A549 (cell line): ENCODE measurements around the gene FGF16. TPM values are rescaled to one million over a fixed set of nuclear protein-coding genes. Genes with fewer than 3 reads are reported as not detected.

Experiments used
- ATAC-seq, 2 experiments: fragments of 200-7000 bp in 1 of 2; fragments of >200 bp in 1 of 2; cut with Nextera tagmentation in 1 of 2; cut with Tn5 transposase in 1 of 2; 3 replicates each; pipeline versions ENCODE4 v1.8.0 to v1.9.1; 2018 to 2020; ENCODE audit warnings: mild to moderate bottlenecking in 1 of 2, moderate library complexity in 1 of 2
- CTCF ChIA-PET: fragments of 300-600 bp; sonication (Branson Sonifier 250); formaldehyde crosslinking; extraction: SDS; loops from one replicate; lab custom pipeline; 2021; ENCODE audit warnings: antibody characterized with exemption, inconsistent platforms; lab: Yijun Ruan, JAX
- POLR2A ChIA-PET: fragments of 350-600 bp; formaldehyde crosslinking; extraction: SDS; loops from one replicate; lab custom pipeline; 2021; ENCODE audit warnings: antibody characterized with exemption, inconsistent platforms; lab: Yijun Ruan, JAX
- DNase-seq, 2 experiments: peaks; one replicate each; pipeline versions ENCODE4 v3.0.0 to v3.0.0-alpha.2; 2011 to 2016; ENCODE audit warnings: low read depth in 1 of 2, low spot score in 1 of 2
- FAIRE-seq: peaks from 2 replicates; lab custom pipeline; 2011; peaks lifted over from hg19 to GRCh38; lab: Jason Lieb, UNC
- H3K27ac ChIP-seq, 2 experiments: fragments of >200 bp; sonication (Bioruptor Twin); formaldehyde crosslinking; 3 replicates each; pipeline ENCODE4 v1.5.1; 2016 to 2017
- H3K4me1 ChIP-seq: fragments of >200 bp; sonication (Bioruptor Twin); formaldehyde crosslinking; 3 replicates; pipeline ENCODE4 v1.6.1; 2016
- H3K4me2 ChIP-seq: fragments of >200 bp; sonication (Bioruptor Twin); formaldehyde crosslinking; 3 replicates; pipeline ENCODE4 v1.6.1; 2016
- H3K4me3 ChIP-seq: fragments of >200 bp; sonication (Bioruptor Twin); formaldehyde crosslinking; 3 replicates; pipeline ENCODE4 v1.5.1; 2016
- H3K9me3 ChIP-seq: fragments of >200 bp; sonication (Bioruptor Twin); formaldehyde crosslinking; 3 replicates; pipeline ENCODE4 v1.6.1; 2016
- ATOH8 ChIP-seq: fragments of 250-450 bp; sonication (Bioruptor Pico); IDR thresholded peaks from 2 replicates; pipeline ENCODE4 v1.5.0; 2020; ENCODE audit warnings: low read depth, mild to moderate bottlenecking, moderate library complexity
- BCL3 ChIP-seq: fragments of >200 bp; sonication (Bioruptor Twin); formaldehyde crosslinking; IDR thresholded peaks from 3 replicates; pipeline ENCODE4 v1.6.1; 2016
- CHD2 ChIP-seq: fragments of 150-350 bp; IDR thresholded peaks from 2 replicates; pipeline ENCODE4 v1.6.1; 2014; ENCODE audit warnings: low read length; ENCODE audit not compliant: partially characterized antibody
- CTCF ChIP-seq: fragments of >200 bp; sonication (Bioruptor Twin); formaldehyde crosslinking; IDR thresholded peaks from 3 replicates; pipeline ENCODE4 v1.5.1; 2016
- EHF ChIP-seq: fragments of 250-450 bp; sonication (Bioruptor Pico); IDR thresholded peaks from 2 replicates; pipeline ENCODE4 v1.5.0; 2020; ENCODE audit warnings: mild to moderate bottlenecking
- ELK1 ChIP-seq: fragments of 150-350 bp; IDR thresholded peaks from 2 replicates; pipeline ENCODE4 v1.6.1; 2014; ENCODE audit warnings: low read depth, mild to moderate bottlenecking, low read length
- ESRRA ChIP-seq: fragments of 150-350 bp; IDR thresholded peaks from 2 replicates; pipeline ENCODE4 v1.6.1; 2014; ENCODE audit warnings: mild to moderate bottlenecking, low read length, borderline replicate concordance
- FOSL2 ChIP-seq, 2 experiments: fragments of 450-650 bp in 1 of 2; fragments of >200 bp in 1 of 2; sonication (Bioruptor Twin) in 1 of 2; formaldehyde crosslinking; IDR thresholded peaks; 2 replicates each; pipeline versions ENCODE4 v1.5.0 to v1.6.1; 2016 to 2020; ENCODE audit warnings: mild to moderate bottlenecking in 1 of 2, moderate library complexity in 1 of 2
- GATA3 ChIP-seq: IDR thresholded peaks from 2 replicates; pipeline ENCODE4 v1.6.1; 2012; ENCODE audit warnings: borderline replicate concordance
- HMGXB4 ChIP-seq: fragments of 250-450 bp; sonication (Bioruptor Pico); IDR thresholded peaks from 2 replicates; pipeline ENCODE4 v1.5.0; 2021; ENCODE audit warnings: mild to moderate bottlenecking, moderate library complexity, borderline replicate concordance
- HOXB5 ChIP-seq: fragments of 250-450 bp; sonication (Bioruptor Pico); IDR thresholded peaks from 2 replicates; pipeline ENCODE4 v1.5.0; 2020; ENCODE audit warnings: mild to moderate bottlenecking, moderate library complexity
- JUNB ChIP-seq: fragments of >200 bp; sonication (Bioruptor Twin); formaldehyde crosslinking; IDR thresholded peaks from 2 replicates; pipeline ENCODE4 v1.6.1; 2016
- KDM1A ChIP-seq: fragments of 200-600 bp; sonication (generic); IDR thresholded peaks from 2 replicates; pipeline ENCODE4 v1.6.1; 2016; ENCODE audit warnings: low read depth, mild to moderate bottlenecking
- KDM5A ChIP-seq: fragments of 200-600 bp; sonication (generic); IDR thresholded peaks from 2 replicates; pipeline ENCODE4 v1.6.1; 2016; ENCODE audit warnings: antibody characterized with exemption, mild to moderate bottlenecking
- MAFK ChIP-seq: fragments of 450-650 bp; IDR thresholded peaks from 2 replicates; pipeline ENCODE4 v1.6.1; 2014; ENCODE audit not compliant: partially characterized antibody
- NFE2L2 ChIP-seq: fragments of 150-350 bp; conservative IDR thresholded peaks from 2 replicates; pipeline ENCODE4 v1.6.1; 2014; ENCODE audit warnings: low read length
- NPAS2 ChIP-seq: fragments of 250-450 bp; sonication (Bioruptor Pico); IDR thresholded peaks from 2 replicates; pipeline ENCODE4 v1.8.0; 2022; ENCODE audit warnings: mild to moderate bottlenecking, moderate library complexity, borderline replicate concordance
- PBX3 ChIP-seq: IDR thresholded peaks from 2 replicates; pipeline ENCODE4 v1.6.1; 2012
- PHF8 ChIP-seq: fragments of 200-600 bp; sonication (generic); IDR thresholded peaks from 2 replicates; pipeline ENCODE4 v1.6.1; 2016; ENCODE audit warnings: low read depth, mild to moderate bottlenecking, antibody characterized with exemption, moderate library complexity, borderline replicate concordance
- RARB ChIP-seq: fragments of 250-450 bp; sonication (Bioruptor Pico); IDR thresholded peaks from 2 replicates; pipeline ENCODE4 v1.8.0; 2021; ENCODE audit warnings: mild to moderate bottlenecking, moderate library complexity
- SMC3 ChIP-seq: fragments of >200 bp; sonication (Bioruptor Twin); formaldehyde crosslinking; IDR thresholded peaks from 3 replicates; pipeline ENCODE4 v1.6.1; 2018; ENCODE audit warnings: inconsistent platforms
- USF2 ChIP-seq: fragments of 450-650 bp; IDR thresholded peaks from 2 replicates; pipeline ENCODE4 v1.6.1; 2014; ENCODE audit warnings: antibody characterized with exemption
- ZSCAN20 ChIP-seq: fragments of 250-450 bp; sonication (Bioruptor Pico); IDR thresholded peaks from 2 replicates; pipeline ENCODE4 v1.8.0; 2022; ENCODE audit warnings: mild to moderate bottlenecking, moderate library complexity
- WGBS: methylation state at CpG from one replicate; pipeline ENCODE4 v1.1.6; 2017; ENCODE audit errors: missing lambda C conversion rate; 5-methylcytosine and 5-hydroxymethylcytosine counted together
- polyA plus RNA-seq, 4 experiments: library from polyadenylated mRNA; depleted of rRNA in 3 of 4; stranded (reverse); fragments of >200 nt; fragmentation: RNase III in 1 of 4; extraction: RNeasy Plus Mini Kit Qiagen cat#74134 plus additional on column Dnase treatment in 1 of 4; gene quantifications; 2 replicates in 3 of 4; 3 replicates in 1 of 4; pipeline ENCODE4 v1.2.3, GENCODE V29; 2011 to 2017

FGF16 gene
- polyA plus RNA-seq, 2 of the 4 experiments (the other 2 are of a cell fraction), result not detected

GRCh38 chrX:77453190-77453589 lies 6.0 kb downstream of the FGF16 start:
- POLR2A ChIA-PET, result no interaction called here
- WGBS, result 53% methylated on average over 2 of the region's 2 CpGs
- H3K9me3 ChIP-seq, result no peaks in the 10 kb centered on the region
- no peak overlapping the region for H3K4me2 ChIP-seq
- no peak overlapping the region for H3K4me3 ChIP-seq
- no peak; a peak in 1 of 6 replicates for ATAC-seq
- no peak for DNase-seq
- no peaks in the 10 kb centered on the region for H3K4me1 ChIP-seq
- TF ChIP-seq BCL3 (no peak), GATA3 (no peak), ZSCAN20 (CRISPR knock-in tag) (no peak), ESRRA (no peak), JUNB (no peak), PBX3 (no peak), PHF8 (no peak), RARB (CRISPR knock-in tag) (no peak), SMC3 (no peak), NFE2L2 (no peak), HOXB5 (CRISPR knock-in tag) (no peak), KDM1A (no peak), KDM5A (no peak), CTCF (no peak), FOSL2 (IDR thresholded peaks at IDR 0.05) (no peak), FOSL2 (CRISPR knock-in tag; IDR thresholded peaks at IDR 0.05) (no peak)
- no peak overlapping the region for H3K27ac ChIP-seq
- CTCF ChIA-PET, result no interaction called here
- FAIRE-seq, result peak; percentile 18

GRCh38 chrX:77455437-77455836 lies 8.2 kb downstream of the FGF16 start:
- CTCF ChIA-PET, result no interaction called here
- no peak for DNase-seq
- ATAC-seq, result no peak
- Histone ChIP-seq H3K9me3 (no peaks in the 10 kb centered on the region), H3K27ac (no peak overlapping the region), H3K4me2 (no peak overlapping the region), H3K4me3 (no peak overlapping the region), H3K4me1 (no peaks in the 10 kb centered on the region)
- WGBS, result 86% methylated on average over 2 of the region's 2 CpGs
- POLR2A ChIA-PET, result no interaction called here
- TF ChIP-seq USF2, result no peak
- no peak for TF ChIP-seq NFE2L2
- TF ChIP-seq BCL3, result no peak
- TF ChIP-seq ELK1, result no peak
- TF ChIP-seq PHF8, result no peak
- TF ChIP-seq MAFK, result no peak
- no peak for TF ChIP-seq EHF (CRISPR knock-in tag)
- no peak for TF ChIP-seq PBX3
- TF ChIP-seq HMGXB4, result no peak
- TF ChIP-seq CHD2, result no peak
- no peak for TF ChIP-seq ATOH8
- no peak for TF ChIP-seq NPAS2
- no peak for FAIRE-seq
